ENCODE results near the gene EEF1AKMT4. TPM values are rescaled to one million over a fixed set of nuclear protein-coding genes. Genes with fewer than 3 reads are reported as not detected.

The EEF1AKMT4 gene
- total RNA-seq, 1 donor from 2014 or later, result 7.2 TPM

DNA sequence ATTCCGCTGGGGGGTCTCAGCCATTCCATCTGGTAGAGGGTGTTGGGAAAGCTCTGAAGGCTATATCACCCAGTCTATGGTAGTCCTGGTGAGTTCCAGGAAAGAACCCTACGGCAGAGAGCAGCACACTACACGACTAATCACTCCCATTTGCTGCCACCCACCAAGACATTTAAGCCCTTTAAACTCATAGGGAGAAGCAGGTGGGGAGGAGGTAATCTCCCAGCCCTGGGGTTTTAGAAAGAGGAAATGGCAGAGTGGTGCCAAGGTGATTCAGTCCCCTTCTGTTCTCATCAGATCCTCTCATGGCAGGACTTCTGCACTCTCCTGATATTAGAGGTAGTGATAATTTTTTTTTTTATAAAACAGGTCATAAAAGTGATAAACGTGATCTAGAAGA is 30.7 kb upstream of the EEF1AKMT4 start:
- Mint-ChIP-seq H3K27me3 (ENCODE audit: low read depth, unreplicated experiment) (peaks cover 21% of the 10 kb centered on the region), H3K9me3 (ENCODE audit: unreplicated experiment) (no peaks in the 10 kb centered on the region), H3K36me3 (ENCODE audit: low read depth, unreplicated experiment) (no peaks in the 10 kb centered on the region), H3K4me1 (ENCODE audit: low read depth, unreplicated experiment) (no peaks in the 10 kb centered on the region), H3K4me3 (ENCODE audit: unreplicated experiment) (no peak overlapping the region), H3K27ac (ENCODE audit: unreplicated experiment) (no peak overlapping the region)
- no peak overlapping the region for H3K27ac ChIP-seq (ENCODE audit: low read depth, low read length)
- H4K20me1 ChIP-seq (ENCODE audit: insufficient read depth, low read length), result no peaks in the 10 kb centered on the region
- DNase-seq (ENCODE audit: low read depth), result no peak
- no peak overlapping the region for H3K4me2 ChIP-seq (ENCODE audit: low read length)
- H3K9ac ChIP-seq (ENCODE audit: low read length), result no peak overlapping the region
- H2AFZ ChIP-seq (ENCODE audit: low read depth, low read length), result no peak overlapping the region
- no peaks in the 10 kb centered on the region for H3K79me2 ChIP-seq (ENCODE audit: insufficient read depth, low read length)
- no peak for TF ChIP-seq EZH2 (IDR thresholded peaks at IDR 0.05; ENCODE audit: insufficient read depth, low read length)
- TF ChIP-seq, protein P1, sequence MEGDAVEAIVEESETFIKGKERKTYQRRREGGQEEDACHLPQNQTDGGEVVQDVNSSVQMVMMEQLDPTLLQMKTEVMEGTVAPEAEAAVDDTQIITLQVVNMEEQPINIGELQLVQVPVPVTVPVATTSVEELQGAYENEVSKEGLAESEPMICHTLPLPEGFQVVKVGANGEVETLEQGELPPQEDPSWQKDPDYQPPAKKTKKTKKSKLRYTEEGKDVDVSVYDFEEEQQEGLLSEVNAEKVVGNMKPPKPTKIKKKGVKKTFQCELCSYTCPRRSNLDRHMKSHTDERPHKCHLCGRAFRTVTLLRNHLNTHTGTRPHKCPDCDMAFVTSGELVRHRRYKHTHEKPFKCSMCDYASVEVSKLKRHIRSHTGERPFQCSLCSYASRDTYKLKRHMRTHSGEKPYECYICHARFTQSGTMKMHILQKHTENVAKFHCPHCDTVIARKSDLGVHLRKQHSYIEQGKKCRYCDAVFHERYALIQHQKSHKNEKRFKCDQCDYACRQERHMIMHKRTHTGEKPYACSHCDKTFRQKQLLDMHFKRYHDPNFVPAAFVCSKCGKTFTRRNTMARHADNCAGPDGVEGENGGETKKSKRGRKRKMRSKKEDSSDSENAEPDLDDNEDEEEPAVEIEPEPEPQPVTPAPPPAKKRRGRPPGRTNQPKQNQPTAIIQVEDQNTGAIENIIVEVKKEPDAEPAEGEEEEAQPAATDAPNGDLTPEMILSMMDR (IDR thresholded peaks at IDR 0.05; ENCODE audit: insufficient read depth, low read depth, low read length), result no peak
- H3K36me3 ChIP-seq (ENCODE audit: insufficient read depth, low read length), result no peaks in the 10 kb centered on the region
- no peaks in the 10 kb centered on the region for H3K9me3 ChIP-seq (ENCODE audit: insufficient read depth, low read depth, low read length)
- H3K27me3 ChIP-seq (ENCODE audit: insufficient read depth, low read length), result peaks cover 2% of the 10 kb centered on the region
- no peak overlapping the region for H3K4me3 ChIP-seq (ENCODE audit: insufficient read depth, low read depth, low read length)
- no peaks in the 10 kb centered on the region for H3K4me1 ChIP-seq (ENCODE audit: insufficient read depth, low read length)
- FAIRE-seq, result no peak

DNA sequence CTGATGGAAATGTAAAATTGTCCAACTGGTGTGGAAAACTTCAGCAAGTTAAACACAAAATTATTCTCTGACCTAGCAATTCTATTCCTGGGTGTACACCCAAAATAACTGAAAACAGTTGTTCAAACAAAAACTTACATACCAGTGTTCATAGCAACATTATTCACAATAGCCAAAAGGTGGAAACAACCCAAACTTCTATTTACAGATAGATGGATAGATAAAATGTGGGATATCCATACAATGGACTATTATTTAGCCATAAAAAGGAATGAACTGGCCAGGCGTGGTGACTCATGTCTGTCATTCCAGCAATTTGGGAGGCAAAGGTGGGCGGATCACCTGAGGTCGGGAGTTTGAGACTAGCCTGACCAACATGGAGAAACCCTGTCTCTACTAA is 27.0 kb upstream of the EEF1AKMT4 start:
- peaks cover 38% of the 10 kb centered on the region for H3K27me3 Mint-ChIP-seq (ENCODE audit: low read depth, unreplicated experiment)
- no peak overlapping the region for H3K4me3 ChIP-seq (ENCODE audit: insufficient read depth, low read depth, low read length)

DNA sequence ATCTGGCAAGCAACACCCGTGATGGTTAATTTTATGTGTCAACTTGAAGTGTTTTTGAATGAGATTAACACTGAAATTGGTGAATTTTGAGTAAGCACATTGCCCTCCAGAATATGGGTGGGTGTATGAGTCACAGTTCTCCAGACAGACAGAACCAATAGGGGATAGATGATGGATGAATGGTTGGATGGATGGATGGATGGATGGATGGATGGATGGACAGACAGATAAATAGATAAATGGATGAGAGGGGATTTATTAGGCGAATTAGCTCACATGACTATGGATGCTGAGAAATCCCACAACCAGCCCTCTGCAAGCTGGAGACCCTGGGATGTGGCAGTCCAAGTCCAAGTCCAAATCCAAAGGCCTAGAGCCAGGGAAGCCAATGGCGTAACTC is 25.5 kb upstream of the EEF1AKMT4 start:
- Histone ChIP-seq H3K9ac (ENCODE audit: low read length) (no peak overlapping the region), H3K4me3 (ENCODE audit: insufficient read depth, low read depth, low read length) (no peak overlapping the region), H4K20me1 (ENCODE audit: insufficient read depth, low read length) (peaks cover 3% of the 10 kb centered on the region), H3K4me2 (ENCODE audit: low read length) (no peak overlapping the region), H3K27ac (ENCODE audit: low read depth, low read length) (no peak overlapping the region), H3K79me2 (ENCODE audit: insufficient read depth, low read length) (no peaks in the 10 kb centered on the region), H2AFZ (ENCODE audit: low read depth, low read length) (no peak overlapping the region), H3K4me1 (ENCODE audit: insufficient read depth, low read length) (no peaks in the 10 kb centered on the region), H3K27me3 (ENCODE audit: insufficient read depth, low read length) (peaks cover 21% of the 10 kb centered on the region), H3K36me3 (ENCODE audit: insufficient read depth, low read length) (no peaks in the 10 kb centered on the region), H3K9me3 (ENCODE audit: insufficient read depth, low read depth, low read length) (no peaks in the 10 kb centered on the region)
- H3K27ac Mint-ChIP-seq (ENCODE audit: unreplicated experiment), result no peak overlapping the region
- no peak for FAIRE-seq
- TF ChIP-seq, protein P1 (IDR thresholded peaks at IDR 0.05; ENCODE audit: insufficient read depth, low read depth, low read length), result no peak
- TF ChIP-seq EZH2 (IDR thresholded peaks at IDR 0.05; ENCODE audit: insufficient read depth, low read length), result no peak
- H3K4me1 Mint-ChIP-seq (ENCODE audit: low read depth, unreplicated experiment), result no peaks in the 10 kb centered on the region
- H3K27me3 Mint-ChIP-seq (ENCODE audit: low read depth, unreplicated experiment), result peaks cover 44% of the 10 kb centered on the region
- H3K36me3 Mint-ChIP-seq (ENCODE audit: low read depth, unreplicated experiment), result no peaks in the 10 kb centered on the region
- DNase-seq (ENCODE audit: low read depth), result no peak
- no peak overlapping the region for H3K4me3 Mint-ChIP-seq (ENCODE audit: unreplicated experiment)
- H3K9me3 Mint-ChIP-seq (ENCODE audit: unreplicated experiment), result no peaks in the 10 kb centered on the region

More for the DNA sequence above, 27.0 kb upstream of the EEF1AKMT4 start:
- Mint-ChIP-seq H3K4me1 (ENCODE audit: low read depth, unreplicated experiment) (no peaks in the 10 kb centered on the region), H3K27ac (ENCODE audit: unreplicated experiment) (no peak overlapping the region), H3K9me3 (ENCODE audit: unreplicated experiment) (no peaks in the 10 kb centered on the region), H3K4me3 (ENCODE audit: unreplicated experiment) (no peak overlapping the region), H3K36me3 (ENCODE audit: low read depth, unreplicated experiment) (no peaks in the 10 kb centered on the region)
- H3K9ac ChIP-seq (ENCODE audit: low read length), result no peak overlapping the region
- H3K4me1 ChIP-seq (ENCODE audit: insufficient read depth, low read length), result no peaks in the 10 kb centered on the region
- peaks cover 7% of the 10 kb centered on the region for H3K27me3 ChIP-seq (ENCODE audit: insufficient read depth, low read length)
- no peak overlapping the region for H3K27ac ChIP-seq (ENCODE audit: low read depth, low read length)
- no peaks in the 10 kb centered on the region for H3K79me2 ChIP-seq (ENCODE audit: insufficient read depth, low read length)
- TF ChIP-seq, protein P1 (IDR thresholded peaks at IDR 0.05; ENCODE audit: insufficient read depth, low read depth, low read length), result no peak
- no peak for TF ChIP-seq EZH2 (IDR thresholded peaks at IDR 0.05; ENCODE audit: insufficient read depth, low read length)
- H3K36me3 ChIP-seq (ENCODE audit: insufficient read depth, low read length), result no peaks in the 10 kb centered on the region
- FAIRE-seq, result no peak
- H4K20me1 ChIP-seq (ENCODE audit: insufficient read depth, low read length), result no peaks in the 10 kb centered on the region
- no peaks in the 10 kb centered on the region for H3K9me3 ChIP-seq (ENCODE audit: insufficient read depth, low read depth, low read length)
- no peak overlapping the region for H2AFZ ChIP-seq (ENCODE audit: low read depth, low read length)
- no peak for DNase-seq (ENCODE audit: low read depth)
- H3K4me2 ChIP-seq (ENCODE audit: low read length), result no peak overlapping the region

Data from astrocyte (in vitro differentiated cells and primary cell).